SW480 (cell line): ENCODE measurements around the gene ESRRG.

Experiments
- DNase-seq: peaks from one replicate; pipeline ENCODE4 v3.0.0-alpha.2; 2016; ENCODE audit warnings: low spot score

Gene ESRRG

GRCh38 chr1:216627252-216627651, 96.0 kb downstream of the ESRRG start:
- DNase-seq = peak; percentile 2

- no peak for DNase-seq
Measured at GRCh38 chr1:216626394-216627067, 96.7 kb downstream of the ESRRG start.

GRCh38 chr1:216621536-216621935, 101.7 kb downstream of the ESRRG start:
- no peak for DNase-seq

GRCh38 chr1:216617081-216617875, 106.0 kb downstream of the ESRRG start:
- no peak for DNase-seq

GRCh38 chr1:216616425-216616824, 106.8 kb downstream of the ESRRG start:
- DNase-seq = peak; percentile 35

- DNase-seq = peak; percentile 53
Measured at GRCh38 chr1:216614011-216614934, 109.0 kb downstream of the ESRRG start.

GRCh38 chr1:216612291-216612690, 110.9 kb downstream of the ESRRG start:
- no peak for DNase-seq

- no peak for DNase-seq
Measured at GRCh38 chr1:216607067-216607697, 116.0 kb downstream of the ESRRG start.

GRCh38 chr1:216606047-216606637, 117.1 kb downstream of the ESRRG start:
- no peak for DNase-seq

- DNase-seq = no peak
Measured at GRCh38 chr1:216604771-216605170, 118.5 kb downstream of the ESRRG start.

- DNase-seq = peak; percentile 81
Measured at GRCh38 chr1:216600730-216601609, 122.3 kb downstream of the ESRRG start.

- DNase-seq = no peak
Measured at GRCh38 chr1:216599851-216600250, 123.4 kb downstream of the ESRRG start.

GRCh38 chr1:216598448-216598847, 124.8 kb downstream of the ESRRG start:
- no peak for DNase-seq

- DNase-seq = no peak
Measured at GRCh38 chr1:216596281-216596862, 126.9 kb downstream of the ESRRG start.

GRCh38 chr1:216587715-216588114, 135.5 kb downstream of the ESRRG start:
- no peak for DNase-seq

GRCh38 chr1:216582151-216582550, 141.1 kb downstream of the ESRRG start:
- DNase-seq = no peak

GRCh38 chr1:216580538-216581057, 142.6 kb downstream of the ESRRG start:
- DNase-seq = no peak

GRCh38 chr1:216576234-216576937, 146.8 kb downstream of the ESRRG start:
- DNase-seq = peak; percentile 6

GRCh38 chr1:216566641-216567205, 156.5 kb downstream of the ESRRG start:
- DNase-seq = peak; percentile 9
